SU-DHL-6 (cell line): ENCODE results near the gene PDZRN3.

Source experiments
- H2AFZ ChIP-seq: fragments of 200-600 bp; sonication (generic); 2 replicates; pipeline ENCODE4 v1.6.1; 2014; ENCODE audit warnings: low read depth, mild to moderate bottlenecking, moderate library complexity, mixed read lengths, antibody characterized with exemption, low read length; ENCODE audit not compliant: severe bottlenecking
- H3F3A ChIP-seq: fragments of 200-600 bp; shearing (Covaris generic); 2 replicates; pipeline ENCODE4 v1.6.0; 2016; ENCODE audit warnings: antibody characterized with exemption, mild to moderate bottlenecking; ENCODE audit not compliant: insufficient read depth
- H3K27ac ChIP-seq: fragments of 200-600 bp; sonication (generic); 2 replicates; pipeline ENCODE4 v1.5.1; 2016; ENCODE audit warnings: low read depth, mild to moderate bottlenecking, low read length, moderate library complexity, mixed read lengths
- H3K27me3 ChIP-seq: fragments of 200-600 bp; sonication (generic), shearing (Covaris generic); 2 replicates; pipeline ENCODE4 v1.6.0; 2014; ENCODE audit warnings: mild to moderate bottlenecking, low read length
- H3K36me3 ChIP-seq: fragments of 200-600 bp; sonication (generic); 2 replicates; pipeline ENCODE4 v1.6.1; 2014; ENCODE audit warnings: mild to moderate bottlenecking, low read length, mixed read lengths
- H3K4me2 ChIP-seq: fragments of 300-600, 200-600 bp; shearing (Covaris generic), sonication (generic); 2 replicates; pipeline ENCODE4 v1.6.0; 2014; ENCODE audit warnings: low read length, low read depth, mild to moderate bottlenecking; ENCODE audit not compliant: poor library complexity, severe bottlenecking
- H3K4me3 ChIP-seq: fragments of 200-600 bp; sonication (generic); 2 replicates; pipeline ENCODE4 v1.5.1; 2014; ENCODE audit warnings: antibody characterized with exemption, low read length, mild to moderate bottlenecking, mixed read lengths; ENCODE audit not compliant: insufficient read depth, poor library complexity, severe bottlenecking
- H3K79me2 ChIP-seq: fragments of 200-600 bp; sonication (generic); 2 replicates; pipeline ENCODE4 v1.6.1; 2014; ENCODE audit warnings: mild to moderate bottlenecking, low read length, moderate library complexity; ENCODE audit not compliant: insufficient read depth
- H3K9ac ChIP-seq: fragments of 200-600 bp; sonication (generic); 2 replicates; pipeline ENCODE4 v1.7.0; 2014; ENCODE audit warnings: mild to moderate bottlenecking, low read length
- H3K9me2 ChIP-seq: fragments of 200-600 bp; sonication (generic); replicated peaks from 2 replicates; pipeline ENCODE4 v1.6.1; 2014; ENCODE audit warnings: low read length; ENCODE audit not compliant: insufficient read depth
- H3K9me3 ChIP-seq: fragments of 200-600 bp; sonication (generic); 2 replicates; pipeline ENCODE4 v1.6.1; 2014; ENCODE audit warnings: low read length, mixed read lengths; ENCODE audit not compliant: insufficient read depth
- H4K20me1 ChIP-seq: fragments of 200-600 bp; sonication (generic); 2 replicates; pipeline ENCODE4 v1.6.1; 2014; ENCODE audit warnings: low read depth, mild to moderate bottlenecking, antibody characterized with exemption, low read length, moderate library complexity, mixed read lengths
- EZH2phosphoT487 ChIP-seq: fragments of 200-600 bp; sonication (generic), shearing (Covaris generic); conservative IDR thresholded peaks from 2 replicates; pipeline ENCODE4 v1.6.1; 2018; ENCODE audit warnings: mild to moderate bottlenecking, antibody characterized with exemption, low read length, moderate library complexity, mixed read lengths
- TF ChIP-seq, protein P1 (sequence below): fragments of 200-600 bp; sonication (generic); IDR thresholded peaks from one replicate; pipeline ENCODE4 v1.5.1; 2017; ENCODE audit warnings: antibody characterized with exemption, mild to moderate bottlenecking, low read length, moderate library complexity; ENCODE audit not compliant: insufficient read depth, poor library complexity, severe bottlenecking

PDZRN3 gene

DNA sequence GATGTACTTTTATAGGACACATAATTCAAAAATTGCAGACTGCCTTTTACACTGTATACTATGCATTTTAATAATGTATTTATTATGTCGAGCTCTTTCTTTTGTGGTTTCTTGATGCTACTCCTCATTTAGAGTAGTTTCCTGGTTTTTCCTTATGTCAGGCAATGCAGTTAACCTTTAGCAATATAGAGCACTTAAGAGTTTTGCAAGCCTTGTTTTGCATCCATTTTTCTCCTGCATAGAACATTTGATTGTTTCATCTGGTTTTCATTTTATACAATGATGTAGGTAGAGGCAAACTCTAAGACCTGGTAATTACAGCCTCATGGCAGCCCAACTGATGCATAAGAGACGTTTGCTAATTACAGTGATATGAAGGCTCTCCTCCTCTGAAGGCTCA is 86.3 kb downstream of the PDZRN3 start:
- H3K27ac ChIP-seq = no peak overlapping the region
- H2AFZ ChIP-seq = no peak overlapping the region
- H3K9me3 ChIP-seq = no peaks in the 10 kb centered on the region
- no peaks in the 10 kb centered on the region for H3K9me2 ChIP-seq
- no peaks in the 10 kb centered on the region for H3K36me3 ChIP-seq
- H3K79me2 ChIP-seq = no peaks in the 10 kb centered on the region
- no peaks in the 10 kb centered on the region for H3F3A ChIP-seq
- no peak overlapping the region for H3K4me2 ChIP-seq
- H3K27me3 ChIP-seq = no peaks in the 10 kb centered on the region
- TF ChIP-seq, protein P1, sequence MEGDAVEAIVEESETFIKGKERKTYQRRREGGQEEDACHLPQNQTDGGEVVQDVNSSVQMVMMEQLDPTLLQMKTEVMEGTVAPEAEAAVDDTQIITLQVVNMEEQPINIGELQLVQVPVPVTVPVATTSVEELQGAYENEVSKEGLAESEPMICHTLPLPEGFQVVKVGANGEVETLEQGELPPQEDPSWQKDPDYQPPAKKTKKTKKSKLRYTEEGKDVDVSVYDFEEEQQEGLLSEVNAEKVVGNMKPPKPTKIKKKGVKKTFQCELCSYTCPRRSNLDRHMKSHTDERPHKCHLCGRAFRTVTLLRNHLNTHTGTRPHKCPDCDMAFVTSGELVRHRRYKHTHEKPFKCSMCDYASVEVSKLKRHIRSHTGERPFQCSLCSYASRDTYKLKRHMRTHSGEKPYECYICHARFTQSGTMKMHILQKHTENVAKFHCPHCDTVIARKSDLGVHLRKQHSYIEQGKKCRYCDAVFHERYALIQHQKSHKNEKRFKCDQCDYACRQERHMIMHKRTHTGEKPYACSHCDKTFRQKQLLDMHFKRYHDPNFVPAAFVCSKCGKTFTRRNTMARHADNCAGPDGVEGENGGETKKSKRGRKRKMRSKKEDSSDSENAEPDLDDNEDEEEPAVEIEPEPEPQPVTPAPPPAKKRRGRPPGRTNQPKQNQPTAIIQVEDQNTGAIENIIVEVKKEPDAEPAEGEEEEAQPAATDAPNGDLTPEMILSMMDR = no peak
- no peak for TF ChIP-seq EZH2phosphoT487
- H3K4me3 ChIP-seq = no peak overlapping the region
- H4K20me1 ChIP-seq = no peaks in the 10 kb centered on the region
- H3K9ac ChIP-seq = no peak overlapping the region

DNA sequence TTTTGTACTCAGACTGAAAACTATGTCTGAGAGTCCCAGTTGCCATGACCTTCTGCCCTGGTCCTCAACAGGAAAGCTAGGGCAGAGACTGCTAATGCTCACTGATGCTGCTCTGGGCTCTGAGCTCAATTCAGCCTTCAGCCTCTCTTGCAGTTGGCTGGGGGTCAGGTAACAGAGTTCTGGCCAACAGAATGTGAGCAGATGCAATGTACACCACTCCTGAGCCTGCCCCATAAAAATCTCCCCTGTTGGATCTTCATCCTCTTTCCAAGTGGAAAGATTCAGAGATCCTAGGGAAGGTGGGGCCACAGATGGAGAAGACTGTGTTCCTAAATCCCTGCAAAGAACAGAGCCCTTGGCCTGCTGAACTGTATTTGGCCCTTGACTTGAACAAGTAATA is 87.8 kb downstream of the PDZRN3 start:
- H3F3A ChIP-seq = no peaks in the 10 kb centered on the region
- TF ChIP-seq, protein P1 = no peak
- no peak for TF ChIP-seq EZH2phosphoT487
- H3K27ac ChIP-seq = no peak overlapping the region
- H3K9me2 ChIP-seq = no peaks in the 10 kb centered on the region
- H3K4me2 ChIP-seq = no peak overlapping the region
- H3K9me3 ChIP-seq = no peaks in the 10 kb centered on the region
- no peaks in the 10 kb centered on the region for H4K20me1 ChIP-seq
- no peaks in the 10 kb centered on the region for H3K79me2 ChIP-seq
- H3K36me3 ChIP-seq = no peaks in the 10 kb centered on the region
- no peak overlapping the region for H2AFZ ChIP-seq
- H3K9ac ChIP-seq = no peak overlapping the region
- H3K4me3 ChIP-seq = no peak overlapping the region
- H3K27me3 ChIP-seq = no peaks in the 10 kb centered on the region

DNA sequence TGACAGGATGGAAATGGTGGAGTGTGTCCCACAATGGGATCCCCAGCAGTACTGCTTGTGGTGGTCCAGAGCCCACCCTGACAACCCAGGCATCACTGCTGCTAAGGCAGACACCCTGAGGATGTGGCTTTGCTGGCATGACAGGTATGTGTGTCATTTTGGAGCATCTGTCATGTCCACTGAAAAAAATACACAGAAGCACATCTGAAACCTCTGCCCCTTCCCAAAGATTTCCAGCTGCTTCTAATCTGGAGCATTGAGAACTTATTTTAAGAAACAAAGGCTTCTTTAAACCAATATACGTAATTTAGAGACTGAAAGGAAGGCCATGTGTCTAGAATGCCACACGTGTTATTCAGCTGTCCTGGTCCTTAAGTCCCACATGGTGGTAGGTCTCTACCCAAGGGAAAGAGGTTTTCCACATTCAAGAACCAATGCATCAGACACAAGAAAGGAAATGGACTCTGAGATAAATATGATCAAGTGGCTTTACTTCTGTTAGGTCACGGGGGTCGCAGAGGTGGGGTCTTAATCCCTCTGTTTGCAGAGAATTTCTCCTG is 88.3 kb downstream of the PDZRN3 start:
- Histone ChIP-seq H3F3A (no peaks in the 10 kb centered on the region), H2AFZ (no peak overlapping the region), H3K27ac (no peak overlapping the region), H3K4me2 (no peak overlapping the region), H3K4me3 (no peak overlapping the region), H4K20me1 (no peaks in the 10 kb centered on the region), H3K9me3 (no peaks in the 10 kb centered on the region), H3K36me3 (no peaks in the 10 kb centered on the region), H3K9me2 (no peaks in the 10 kb centered on the region), H3K9ac (no peak overlapping the region), H3K79me2 (no peaks in the 10 kb centered on the region), H3K27me3 (no peaks in the 10 kb centered on the region)
- TF ChIP-seq, protein P1 = no peak
- no peak for TF ChIP-seq EZH2phosphoT487

DNA sequence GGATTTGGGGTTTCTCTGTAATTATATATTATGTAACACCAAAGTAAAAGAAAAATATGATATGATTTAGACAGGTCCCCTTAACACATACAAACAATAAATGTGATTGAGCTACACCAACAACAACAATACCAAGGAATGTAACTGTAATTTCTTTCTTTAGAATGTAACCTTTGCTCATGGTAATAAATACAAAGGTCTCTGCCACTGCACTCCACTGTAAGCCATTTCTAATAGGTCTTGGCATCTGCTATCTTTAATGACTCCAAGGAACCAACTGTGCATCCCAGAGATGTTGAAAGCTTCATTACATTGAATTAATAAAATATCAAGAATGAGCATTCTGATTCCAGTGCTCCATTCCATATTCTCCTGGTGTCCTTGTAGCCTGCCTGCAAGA is 88.8 kb downstream of the PDZRN3 start:
- Histone ChIP-seq H4K20me1 (no peaks in the 10 kb centered on the region), H2AFZ (no peak overlapping the region), H3K4me3 (no peak overlapping the region), H3F3A (no peaks in the 10 kb centered on the region), H3K79me2 (no peaks in the 10 kb centered on the region), H3K9me3 (no peaks in the 10 kb centered on the region), H3K36me3 (no peaks in the 10 kb centered on the region), H3K27ac (no peak overlapping the region), H3K27me3 (no peaks in the 10 kb centered on the region), H3K9me2 (no peaks in the 10 kb centered on the region), H3K4me2 (no peak overlapping the region), H3K9ac (no peak overlapping the region)
- TF ChIP-seq EZH2phosphoT487 = no peak
